Measurements from ENCODE around the gene C6orf15.
A peak's percentile ranks its signal among the peaks of the same experiment; 100 is the strongest.

The C6orf15 gene

DNA sequence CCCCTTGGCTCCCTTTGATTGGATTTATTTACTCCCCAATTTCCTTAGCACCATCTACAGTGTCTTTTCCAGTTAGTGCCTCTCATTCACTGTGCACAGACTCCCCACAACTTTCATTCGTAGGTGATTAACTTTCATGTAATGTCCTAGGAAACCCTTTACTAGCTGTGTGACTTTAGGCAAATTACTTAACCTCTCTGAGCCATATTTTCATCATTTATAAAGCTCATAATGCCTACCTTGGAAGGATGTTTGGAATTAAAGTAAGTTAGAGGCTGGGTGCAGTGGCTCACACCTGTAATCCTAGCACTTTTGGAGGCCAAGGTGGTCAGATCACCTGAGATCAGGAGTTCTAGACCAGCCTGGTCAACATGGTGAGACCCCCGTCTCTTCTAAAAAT lies 20.1 kb downstream of the C6orf15 start:
- no peak for DNase-seq (ENCODE audit: low read depth)
- H3K4me3 ChIP-seq (ENCODE audit: low read depth, low read length): no peak overlapping the region
- TF ChIP-seq, protein P1, sequence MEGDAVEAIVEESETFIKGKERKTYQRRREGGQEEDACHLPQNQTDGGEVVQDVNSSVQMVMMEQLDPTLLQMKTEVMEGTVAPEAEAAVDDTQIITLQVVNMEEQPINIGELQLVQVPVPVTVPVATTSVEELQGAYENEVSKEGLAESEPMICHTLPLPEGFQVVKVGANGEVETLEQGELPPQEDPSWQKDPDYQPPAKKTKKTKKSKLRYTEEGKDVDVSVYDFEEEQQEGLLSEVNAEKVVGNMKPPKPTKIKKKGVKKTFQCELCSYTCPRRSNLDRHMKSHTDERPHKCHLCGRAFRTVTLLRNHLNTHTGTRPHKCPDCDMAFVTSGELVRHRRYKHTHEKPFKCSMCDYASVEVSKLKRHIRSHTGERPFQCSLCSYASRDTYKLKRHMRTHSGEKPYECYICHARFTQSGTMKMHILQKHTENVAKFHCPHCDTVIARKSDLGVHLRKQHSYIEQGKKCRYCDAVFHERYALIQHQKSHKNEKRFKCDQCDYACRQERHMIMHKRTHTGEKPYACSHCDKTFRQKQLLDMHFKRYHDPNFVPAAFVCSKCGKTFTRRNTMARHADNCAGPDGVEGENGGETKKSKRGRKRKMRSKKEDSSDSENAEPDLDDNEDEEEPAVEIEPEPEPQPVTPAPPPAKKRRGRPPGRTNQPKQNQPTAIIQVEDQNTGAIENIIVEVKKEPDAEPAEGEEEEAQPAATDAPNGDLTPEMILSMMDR (IDR thresholded peaks at IDR 0.05; ENCODE audit: low read depth, low read length, missing control alignments): no peak

DNA sequence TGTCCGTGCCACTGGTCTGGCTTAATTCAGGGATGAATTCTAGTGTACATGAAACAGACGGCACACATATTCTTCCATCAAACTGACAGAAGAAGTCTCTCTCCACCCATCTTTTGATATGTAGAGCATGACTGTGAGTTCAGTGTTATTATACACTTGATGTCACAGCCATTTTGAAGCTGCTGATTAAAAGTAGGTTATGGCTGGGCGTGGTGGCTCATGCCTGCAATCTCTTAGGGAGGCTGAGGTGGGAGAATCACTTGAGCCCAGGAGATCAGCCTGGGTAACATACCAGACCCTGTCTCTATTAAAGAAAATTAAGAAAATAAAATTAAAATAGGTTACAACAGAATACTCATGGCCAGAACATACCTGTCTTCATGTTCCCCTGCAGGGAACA lies 20.7 kb downstream of the C6orf15 start:
- H3K4me3 ChIP-seq (ENCODE audit: low read depth, low read length): no peak overlapping the region
- TF ChIP-seq, protein P1 (IDR thresholded peaks at IDR 0.05; ENCODE audit: low read depth, low read length, missing control alignments): no peak
- no peak for DNase-seq (ENCODE audit: low read depth)

DNA sequence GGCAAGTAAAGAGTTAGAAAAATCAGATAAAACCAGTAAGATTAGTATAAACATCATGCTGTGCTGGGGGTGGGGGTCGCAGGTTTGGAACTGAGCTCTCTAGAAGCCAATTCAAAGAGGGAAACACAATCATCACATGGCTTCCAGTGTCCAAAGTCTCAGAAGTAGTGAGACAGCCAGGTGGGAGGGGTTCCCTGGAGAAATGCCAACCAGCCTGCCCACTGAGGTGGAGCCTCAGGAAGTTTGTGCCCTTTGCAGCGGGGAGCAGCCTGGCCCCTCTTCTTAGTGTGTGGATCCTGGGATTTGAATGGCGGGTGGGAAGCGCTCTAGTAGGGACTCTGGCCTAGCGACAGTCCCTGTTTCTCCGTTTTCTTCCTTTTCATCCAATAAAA lies 21.4 kb downstream of the C6orf15 start:
- TF ChIP-seq, protein P1 (IDR thresholded peaks at IDR 0.05; ENCODE audit: low read depth, low read length, missing control alignments): no peak
- no peak for DNase-seq (ENCODE audit: low read depth)
- H3K4me3 ChIP-seq (ENCODE audit: low read depth, low read length): no peak overlapping the region

DNA sequence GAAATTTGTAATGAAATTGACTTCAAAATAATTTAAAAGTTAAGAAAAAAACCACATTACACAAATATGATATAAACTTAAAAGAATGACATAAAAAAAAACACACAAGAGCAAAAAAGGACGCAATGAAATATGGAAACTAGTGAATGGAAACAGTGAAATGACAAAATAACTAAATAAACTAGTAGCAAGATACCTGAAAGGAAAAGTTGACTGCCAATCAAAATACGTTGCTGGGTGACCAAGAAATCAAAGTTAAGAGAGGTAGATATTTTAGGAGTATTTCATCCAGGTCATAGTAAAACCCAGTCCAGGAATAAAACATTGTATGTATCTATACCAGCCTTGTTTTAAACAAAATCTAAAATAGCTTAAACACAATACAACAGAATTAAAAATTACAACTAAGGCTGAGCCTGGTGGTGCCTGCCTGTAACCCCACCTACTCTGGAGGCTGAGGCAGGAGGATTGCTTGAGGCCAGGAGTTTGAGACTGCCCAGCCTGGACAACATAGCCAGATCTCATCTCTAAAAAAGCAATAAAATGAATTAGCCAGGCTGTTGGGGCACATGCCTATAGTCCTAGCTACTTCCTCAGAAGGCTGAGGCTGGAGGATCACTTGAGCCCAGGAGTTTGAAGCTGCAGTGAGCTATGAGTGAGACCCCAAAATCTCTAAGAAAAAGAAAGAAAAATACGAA lies 22.0 kb downstream of the C6orf15 start:
- TF ChIP-seq, protein P1 (IDR thresholded peaks at IDR 0.05; ENCODE audit: low read depth, low read length, missing control alignments): no peak
- no peak for DNase-seq (ENCODE audit: low read depth)
- no peak overlapping the region for H3K4me3 ChIP-seq (ENCODE audit: low read depth, low read length)

DNA sequence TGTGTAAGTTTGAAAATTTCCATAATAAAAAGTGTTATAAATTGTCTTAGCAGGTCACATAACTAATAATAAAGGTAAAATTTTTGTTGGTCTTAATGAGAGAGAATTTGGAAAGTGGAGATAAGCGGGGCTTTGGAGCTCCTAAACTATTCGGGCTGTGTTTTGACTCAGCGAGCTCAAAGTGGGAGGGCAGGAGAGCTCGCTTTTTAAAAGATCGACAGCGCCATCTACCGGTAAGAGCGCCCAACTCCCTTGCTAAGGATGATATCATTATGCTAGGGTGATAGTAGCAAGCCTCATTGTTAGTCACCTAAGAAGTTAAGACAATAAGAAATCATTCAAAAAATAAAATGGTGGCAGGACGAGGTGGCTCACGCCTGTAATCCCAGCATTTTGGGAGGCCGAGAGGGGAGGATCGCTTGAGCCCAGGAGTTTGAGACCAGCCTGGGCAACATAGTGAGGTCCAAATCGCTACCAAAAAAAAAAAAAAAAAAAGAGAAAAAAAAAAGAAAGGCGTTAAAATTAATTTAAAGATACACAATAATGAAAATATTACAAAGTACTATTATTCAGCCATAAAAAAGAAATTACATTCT lies 24.8 kb downstream of the C6orf15 start:
- peak; percentile 34 for DNase-seq (ENCODE audit: low read depth)
- H3K4me3 ChIP-seq (ENCODE audit: low read depth, low read length): no peak overlapping the region
- TF ChIP-seq, protein P1 (IDR thresholded peaks at IDR 0.05; ENCODE audit: low read depth, low read length, missing control alignments): peak; percentile 65

DNA sequence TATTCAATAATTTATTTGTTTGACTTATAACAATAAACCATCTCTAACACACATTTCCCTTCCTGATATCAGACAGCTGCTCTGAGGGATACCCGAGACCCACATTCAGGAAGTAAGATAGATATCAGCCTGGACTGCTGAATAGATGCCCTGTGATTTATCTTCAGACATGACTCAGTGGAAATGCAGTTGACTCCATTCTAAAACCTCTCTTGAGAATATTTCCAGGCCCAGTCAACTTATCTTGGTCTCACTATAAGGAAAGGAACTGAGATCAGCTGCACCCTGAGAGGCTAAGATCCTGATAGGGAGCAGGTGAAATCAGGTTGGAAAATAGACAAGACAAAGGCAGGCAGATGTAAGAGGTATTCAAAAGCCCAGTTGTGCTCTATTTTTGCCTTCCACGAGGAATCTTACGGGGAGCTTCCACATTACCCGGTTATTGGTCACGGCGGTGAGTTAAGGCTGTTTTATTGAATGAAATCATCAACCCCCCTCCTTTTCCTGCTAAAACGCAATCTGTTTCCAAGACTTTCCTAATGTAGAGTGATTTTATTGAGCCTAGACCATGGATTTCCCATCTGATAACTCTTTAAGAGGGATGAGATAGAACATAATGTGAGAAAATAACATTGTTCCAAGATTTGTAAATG lies 25.5 kb downstream of the C6orf15 start:
- TF ChIP-seq, protein P1 (IDR thresholded peaks at IDR 0.05; ENCODE audit: low read depth, low read length, missing control alignments): no peak
- no peak overlapping the region for H3K4me3 ChIP-seq (ENCODE audit: low read depth, low read length)
- no peak for DNase-seq (ENCODE audit: low read depth)

All from GM12864 (cell line).